Measurements from ENCODE around the gene NAA60. TPM values are rescaled to one million over a fixed set of nuclear protein-coding genes. Genes with fewer than 3 reads are reported as not detected.

Gene NAA60
- total and polyA plus RNA-seq, 12 donors: 16.9 to 96.3 (median 52.3) TPM

DNA sequence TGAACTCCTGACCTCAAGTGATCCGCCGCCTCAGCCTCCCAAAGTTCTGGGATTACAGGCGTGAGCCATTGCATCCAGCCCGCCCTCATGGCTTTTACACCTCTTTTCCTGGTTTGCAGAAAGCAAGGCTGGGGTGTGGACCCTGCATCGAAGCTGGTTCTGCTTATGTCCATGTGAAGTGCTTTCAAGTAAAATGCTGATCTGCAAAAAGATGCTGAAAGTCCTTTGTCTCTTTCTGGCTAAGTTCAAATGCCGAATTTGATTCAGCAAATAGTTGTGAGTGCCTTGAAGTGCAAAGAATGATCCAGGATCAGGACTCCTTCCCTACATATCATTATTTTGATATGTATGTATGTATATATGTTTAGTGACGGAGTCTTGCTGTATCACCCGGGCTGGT is 17.1 kb downstream of the NAA60 start:
- Histone ChIP-seq H3K9me3 (replicated peaks in 1 of 3) (no peaks in the 10 kb centered on the region), H3K27me3 (no peaks in the 10 kb centered on the region), H3K27ac (peak overlapping the region in 4 of 5 donors; percentile 15 to 97 (median 43)), H3K4me3 (no peak overlapping the region), H3K4me1 (replicated peaks in 1 of 2) (peaks cover 30 to 67% of the 10 kb centered on the region in 2 donors), H3K36me3 (replicated peaks in 1 of 2) (no peaks in the 10 kb centered on the region)
- no peak for TF ChIP-seq POLR2A (IDR thresholded peaks at IDR 0.05)
- TF ChIP-seq, protein P1, sequence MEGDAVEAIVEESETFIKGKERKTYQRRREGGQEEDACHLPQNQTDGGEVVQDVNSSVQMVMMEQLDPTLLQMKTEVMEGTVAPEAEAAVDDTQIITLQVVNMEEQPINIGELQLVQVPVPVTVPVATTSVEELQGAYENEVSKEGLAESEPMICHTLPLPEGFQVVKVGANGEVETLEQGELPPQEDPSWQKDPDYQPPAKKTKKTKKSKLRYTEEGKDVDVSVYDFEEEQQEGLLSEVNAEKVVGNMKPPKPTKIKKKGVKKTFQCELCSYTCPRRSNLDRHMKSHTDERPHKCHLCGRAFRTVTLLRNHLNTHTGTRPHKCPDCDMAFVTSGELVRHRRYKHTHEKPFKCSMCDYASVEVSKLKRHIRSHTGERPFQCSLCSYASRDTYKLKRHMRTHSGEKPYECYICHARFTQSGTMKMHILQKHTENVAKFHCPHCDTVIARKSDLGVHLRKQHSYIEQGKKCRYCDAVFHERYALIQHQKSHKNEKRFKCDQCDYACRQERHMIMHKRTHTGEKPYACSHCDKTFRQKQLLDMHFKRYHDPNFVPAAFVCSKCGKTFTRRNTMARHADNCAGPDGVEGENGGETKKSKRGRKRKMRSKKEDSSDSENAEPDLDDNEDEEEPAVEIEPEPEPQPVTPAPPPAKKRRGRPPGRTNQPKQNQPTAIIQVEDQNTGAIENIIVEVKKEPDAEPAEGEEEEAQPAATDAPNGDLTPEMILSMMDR (IDR thresholded peaks at IDR 0.05): no peak
- WGBS, 4 donors: 79 to 82% (median 82%) methylated on average over 8 of the region's 8 CpGs
- intact Hi-C loops (cut with DNase I): no loop called here
- DNase-seq: no peak

- Histone ChIP-seq H3K4me3 (no peak overlapping the region), H3K27ac (peak overlapping the region in 2 of 5 donors; percentile 30 to 97), H3K9me3 (replicated peaks in 1 of 3) (no peaks in the 10 kb centered on the region), H3K4me1 (replicated peaks in 1 of 2) (peaks cover 30 to 69% of the 10 kb centered on the region in 2 donors), H3K36me3 (replicated peaks in 1 of 2) (peaks cover 0 to 3% of the 10 kb centered on the region in 2 donors), H3K27me3 (no peaks in the 10 kb centered on the region)
- intact Hi-C loops (cut with DNase I): no loop called here
- DNase-seq: no peak
- WGBS, 4 donors: 60 to 73% (median 66%) methylated on average over 8 of the region's 8 CpGs
- TF ChIP-seq POLR2A (IDR thresholded peaks at IDR 0.05): no peak
- TF ChIP-seq, protein P1 (IDR thresholded peaks at IDR 0.05): no peak
These were observed 17.7 kb downstream of the NAA60 start for GRCh38 chr16:3461151-3461550.

DNA sequence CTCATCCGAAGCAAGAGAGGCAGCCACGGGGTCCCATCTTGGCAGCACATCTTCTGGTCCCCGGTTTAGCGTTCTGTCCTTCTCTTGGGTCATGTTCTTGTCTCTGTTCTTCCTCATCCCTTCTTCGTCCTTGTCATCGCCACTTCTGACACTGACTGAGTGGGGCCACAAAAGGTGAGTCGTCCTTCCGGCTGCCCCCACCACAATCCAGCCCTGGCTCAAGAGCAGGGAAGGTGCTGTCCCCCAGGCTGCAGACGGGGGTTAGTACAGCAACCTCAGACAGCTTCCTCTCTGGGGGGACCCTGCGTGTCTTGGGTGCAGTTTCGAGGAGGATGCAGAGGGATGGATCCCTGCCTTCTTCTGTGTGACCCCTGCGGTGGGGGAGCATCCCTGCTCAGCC is 21.8 kb downstream of the NAA60 start:
- no peak for DNase-seq
- TF ChIP-seq POLR2A (IDR thresholded peaks at IDR 0.05): no peak
- TF ChIP-seq, protein P1 (IDR thresholded peaks at IDR 0.05): no peak
- peaks cover 0 to 7% of the 10 kb centered on the region in 2 donors for H3K36me3 ChIP-seq (replicated peaks in 1 of 2)
- no peaks in the 10 kb centered on the region for H3K27me3 ChIP-seq
- H3K9me3 ChIP-seq (replicated peaks in 1 of 3): no peaks in the 10 kb centered on the region
- peaks cover 12 to 62% of the 10 kb centered on the region in 2 donors for H3K4me1 ChIP-seq (replicated peaks in 1 of 2)
- WGBS, 4 donors: 85 to 93% (median 88%) methylated on average over 9 to 12 of the region's 12 CpGs
- no peak overlapping the region for H3K4me3 ChIP-seq
- no peak overlapping the region for H3K27ac ChIP-seq
- intact Hi-C loops (cut with DNase I): no loop called here

DNA sequence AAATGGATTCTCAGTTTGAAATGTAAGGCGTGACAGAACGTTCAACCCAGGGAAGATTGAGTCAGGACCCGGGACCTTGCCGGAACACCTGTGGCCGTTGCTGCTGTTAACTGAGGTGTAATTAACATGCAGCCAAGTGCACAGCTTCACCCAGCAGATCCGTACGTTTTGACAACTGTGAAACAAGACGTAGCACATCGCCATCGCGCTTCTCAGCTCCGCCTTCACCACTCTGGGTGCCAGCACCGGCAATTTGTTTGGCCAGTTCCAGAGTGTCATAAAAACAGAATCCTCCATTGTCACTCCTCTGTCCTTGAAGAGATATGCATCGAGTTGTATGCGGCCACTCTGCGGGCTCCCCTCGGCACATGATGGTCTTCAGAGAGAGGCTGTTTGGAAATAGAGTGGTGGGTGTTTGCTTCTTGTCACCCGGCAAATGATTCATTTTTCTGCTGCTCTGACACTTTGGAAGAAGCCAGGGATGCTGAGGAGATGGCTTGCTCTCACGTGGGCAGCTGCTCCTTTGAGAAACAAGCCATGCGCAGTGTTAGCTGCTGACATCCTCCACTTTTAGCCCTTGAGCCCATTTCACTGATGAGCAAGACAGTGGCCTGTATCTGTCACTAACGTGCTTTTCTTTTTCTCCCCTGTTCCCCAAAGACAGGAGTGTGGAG is 22.6 kb downstream of the NAA60 start:
- H3K27ac ChIP-seq: no peak overlapping the region
- no peak for TF ChIP-seq POLR2A (IDR thresholded peaks at IDR 0.05)
- TF ChIP-seq, protein P1 (IDR thresholded peaks at IDR 0.05): no peak
- peaks cover 6 to 54% of the 10 kb centered on the region in 2 donors for H3K4me1 ChIP-seq (replicated peaks in 1 of 2)
- no peaks in the 10 kb centered on the region for H3K9me3 ChIP-seq (replicated peaks in 1 of 3)
- no peak for DNase-seq
- H3K36me3 ChIP-seq (replicated peaks in 1 of 2): peaks cover 0 to 7% of the 10 kb centered on the region in 2 donors
- intact Hi-C loops (cut with DNase I): no loop called here
- no peaks in the 10 kb centered on the region for H3K27me3 ChIP-seq
- 76 to 80% (median 79%) methylated on average over 21 of the region's 21 CpGs for WGBS, 4 donors
- no peak overlapping the region for H3K4me3 ChIP-seq

All from adrenal gland (tissue), 12 donors.